GM18505 (cell line): ENCODE measurements around the gene S100Z.
"Not testable (repeated sequence)": the region's sequence is repeated elsewhere in the genome, so short reads cannot be mapped to it uniquely, and the experiment has no call there.

Experiments
- ATAC-seq: cut with Tn5 transposase; IDR thresholded peaks from one replicate; pipeline ENCODE4 v1.9.1; 2021; ENCODE audit not compliant: unreplicated experiment
- POLR2A ChIP-seq: IDR thresholded peaks from 4 replicates; pipeline ENCODE4 v1.6.1; 2011; ENCODE audit warnings: borderline replicate concordance; ENCODE audit not compliant: insufficient read depth, insufficient read length; ENCODE audit errors: extremely low read depth

The S100Z gene

GRCh38 chr5:76849419-76850291 is at the start of gene S100Z:
Gene S100Z, plus strand, starts transcription at chr5:76850014. Its CDS starts 25,346 bp downstream, at chr5:76875360.
- ATAC-seq = no peak
- no peak for TF ChIP-seq POLR2A

GRCh38 chr5:76800579-76800978 is 49.2 kb upstream of the S100Z start:
- ATAC-seq = no peak
- TF ChIP-seq POLR2A = no peak

GRCh38 chr5:76801159-76801802 is 48.5 kb upstream of the S100Z start:
- TF ChIP-seq POLR2A = no peak
- no peak for ATAC-seq

GRCh38 chr5:76801803-76802195 is 48.0 kb upstream of the S100Z start:
- no peak for ATAC-seq
- TF ChIP-seq POLR2A = no peak

- no peak for TF ChIP-seq POLR2A
- no peak for ATAC-seq
Observed at GRCh38 chr5:76804266-76804665, 45.5 kb upstream of the S100Z start.

GRCh38 chr5:76805821-76806505 is 43.9 kb upstream of the S100Z start:
- ATAC-seq = no peak
- no peak for TF ChIP-seq POLR2A

GRCh38 chr5:76807296-76807695 is 42.5 kb upstream of the S100Z start:
- TF ChIP-seq POLR2A = no peak
- no peak for ATAC-seq

GRCh38 chr5:76808141-76808691 is 41.6 kb upstream of the S100Z start:
- TF ChIP-seq POLR2A = no peak
- no peak for ATAC-seq

- TF ChIP-seq POLR2A = no peak
- ATAC-seq = no peak
Observed at GRCh38 chr5:76809141-76809540, 40.7 kb upstream of the S100Z start.

- TF ChIP-seq POLR2A = no peak
- ATAC-seq = no peak
Observed at GRCh38 chr5:76810236-76810635, 39.6 kb upstream of the S100Z start.

GRCh38 chr5:76811214-76811613 is 38.6 kb upstream of the S100Z start:
- no peak for TF ChIP-seq POLR2A
- no peak for ATAC-seq

- ATAC-seq = not testable (repeated sequence)
Observed at GRCh38 chr5:76812209-76812608, 37.6 kb upstream of the S100Z start.

GRCh38 chr5:76813982-76814562 is 35.7 kb upstream of the S100Z start:
- no peak for ATAC-seq
- TF ChIP-seq POLR2A = no peak
